Epidermal melanocyte (primary cell): Measurements from ENCODE around the gene CAV2.
A peak's percentile ranks its signal among the peaks of the same experiment; 100 is the strongest.
"Not testable (repeated sequence)": the region's sequence is repeated elsewhere in the genome, so short reads cannot be mapped to it uniquely, and the experiment has no call there.

Experiments used
- DNase-seq: peaks from one replicate; pipeline ENCODE4 v3.0.0; 2011; ENCODE audit warnings: low spot score; ENCODE audit not compliant: insufficient read length

Gene CAV2

GRCh38 chr7:116499168-116500077 is at the start of gene CAV2:
Gene CAV2 (plus strand): TSS chr7:116499738. CDS start chr7:116499782, 44 bp downstream.
- DNase-seq = peak; percentile 38

- DNase-seq = no peak
These were observed 49.6 kb upstream of the CAV2 start for GRCh38 chr7:116449950-116450349.

GRCh38 chr7:116451957-116452729 is 47.4 kb upstream of the CAV2 start:
- no peak for DNase-seq

- no peak for DNase-seq
These were observed 45.2 kb upstream of the CAV2 start for GRCh38 chr7:116454377-116454776.

GRCh38 chr7:116455009-116455408 is 44.5 kb upstream of the CAV2 start:
- no peak for DNase-seq

- no peak for DNase-seq
These were observed 44.0 kb upstream of the CAV2 start for GRCh38 chr7:116455499-116455898.

- DNase-seq = no peak
These were observed 38.0 kb upstream of the CAV2 start for GRCh38 chr7:116461500-116461899.

- no peak for DNase-seq
These were observed 35.6 kb upstream of the CAV2 start for GRCh38 chr7:116463956-116464355.

GRCh38 chr7:116464375-116464774 is 35.2 kb upstream of the CAV2 start:
- DNase-seq = no peak

- DNase-seq = no peak
These were observed 34.4 kb upstream of the CAV2 start for GRCh38 chr7:116465125-116465524.

GRCh38 chr7:116468534-116468933 is 31.0 kb upstream of the CAV2 start:
- no peak for DNase-seq

- DNase-seq = no peak
These were observed 21.9 kb upstream of the CAV2 start for GRCh38 chr7:116477625-116478024.

GRCh38 chr7:116478834-116479233 is 20.7 kb upstream of the CAV2 start:
- no peak for DNase-seq

GRCh38 chr7:116483271-116483942 is 16.1 kb upstream of the CAV2 start:
- no peak for DNase-seq

- not testable (repeated sequence) for DNase-seq
These were observed 15.1 kb upstream of the CAV2 start for GRCh38 chr7:116484389-116484788.

GRCh38 chr7:116487907-116488521 is 11.5 kb upstream of the CAV2 start:
- DNase-seq = no peak

GRCh38 chr7:116490351-116490750 is 9.2 kb upstream of the CAV2 start:
- no peak for DNase-seq

- no peak for DNase-seq
These were observed 7.5 kb upstream of the CAV2 start for GRCh38 chr7:116491887-116492653.

GRCh38 chr7:116492654-116493109 is 6.9 kb upstream of the CAV2 start:
- no peak for DNase-seq

GRCh38 chr7:116493449-116493848 is 6.1 kb upstream of the CAV2 start:
- DNase-seq = no peak

- no peak for DNase-seq
These were observed 5.1 kb upstream of the CAV2 start for GRCh38 chr7:116494472-116494871.
